Measurements from ENCODE around the gene TEX47.

Gene TEX47

GRCh38 chr7:88761779-88762178, 33.8 kb downstream of the TEX47 start:
- H3K4me3 ChIP-seq (ENCODE audit: low read length): no peak overlapping the region
- TF ChIP-seq ZNF274 (IDR thresholded peaks at IDR 0.05; ENCODE audit: low read depth, low read length): no peak

GRCh38 chr7:88760136-88760515, 35.4 kb downstream of the TEX47 start:
- no peak overlapping the region for H3K4me3 ChIP-seq (ENCODE audit: low read length)
- TF ChIP-seq ZNF274 (IDR thresholded peaks at IDR 0.05; ENCODE audit: low read depth, low read length): no peak

GRCh38 chr7:88759230-88760135, 36.1 kb downstream of the TEX47 start, which contains the start of gene ZNF804B:
TSS of gene ZNF804B (plus strand) at chr7:88759700. CDS start at chr7:88759977, 277 bp downstream.
- H3K4me3 ChIP-seq (ENCODE audit: low read length): no peak within 1 kb of the TSS; the same call in 1 of the 2 replicates
- TF ChIP-seq ZNF274 (IDR thresholded peaks at IDR 0.05; ENCODE audit: low read depth, low read length): no peak

- no peak for TF ChIP-seq ZNF274 (IDR thresholded peaks at IDR 0.05; ENCODE audit: low read depth, low read length)
- H3K4me3 ChIP-seq (ENCODE audit: low read length): no peak overlapping the region; the same call in 1 of the 2 replicates
These were observed 36.9 kb downstream of the TEX47 start for GRCh38 chr7:88758381-88759229.

- no peak overlapping the region for H3K4me3 ChIP-seq (ENCODE audit: low read length)
These were observed 38.2 kb downstream of the TEX47 start for GRCh38 chr7:88757371-88757770.

GRCh38 chr7:88756802-88757201, 38.7 kb downstream of the TEX47 start:
- no peak for TF ChIP-seq ZNF274 (IDR thresholded peaks at IDR 0.05; ENCODE audit: low read depth, low read length)
- H3K4me3 ChIP-seq (ENCODE audit: low read length): no peak overlapping the region

More at GRCh38 chr7:88757371-88757770, 38.2 kb downstream of the TEX47 start:
- no peak for TF ChIP-seq ZNF274 (IDR thresholded peaks at IDR 0.05; ENCODE audit: low read depth, low read length)

GRCh38 chr7:88746126-88746525, 49.4 kb downstream of the TEX47 start:
- no peak overlapping the region for H3K4me3 ChIP-seq (ENCODE audit: low read length)
- TF ChIP-seq ZNF274 (IDR thresholded peaks at IDR 0.05; ENCODE audit: low read depth, low read length): no peak
